Ascending aorta (tissue), 2 donors: ENCODE results near the gene LAYN. TPM values are rescaled to one million over a fixed set of nuclear protein-coding genes. Genes with fewer than 3 reads are reported as not detected.

ENCODE experiments used
- DNase-seq, 2 donors: peaks; one replicate each; pipeline ENCODE4 v3.0.0-alpha.2; 2019; ENCODE audit warnings: low spot score in 2 of 2
- H3K27ac ChIP-seq, 2 donors: fragments of 200-600 bp; sonication (generic); one replicate each; pipeline ENCODE4 v1.5.1; 2016 to 2017; ENCODE audit warnings: mild to moderate bottlenecking in 1 of 2
- H3K27me3 ChIP-seq: fragments of 200-600 bp; sonication (generic); one replicate; pipeline ENCODE4 v1.5.1; 2017
- H3K36me3 ChIP-seq, 2 donors: fragments of 200-600 bp; sonication (generic); one replicate each; pipeline ENCODE4 v1.5.1; 2016
- H3K4me1 ChIP-seq, 2 donors: fragments of 200-600 bp; sonication (generic); one replicate each; pipeline ENCODE4 v1.5.1; 2016 to 2017; ENCODE audit warnings: mild to moderate bottlenecking in 1 of 2
- H3K4me3 ChIP-seq, 2 donors: fragments of 200-600 bp; sonication (generic); one replicate each; pipeline ENCODE4 v1.5.1; 2016 to 2017; ENCODE audit warnings: mild to moderate bottlenecking in 1 of 2
- H3K9me3 ChIP-seq, 2 donors: fragments of 200-600 bp; sonication (generic); one replicate each; pipeline ENCODE4 v1.5.1; 2016
- intact Hi-C: fragments of 100-400 bp; cut with DNase I; formaldehyde crosslinking; loops from one replicate; pipeline ENCODE4 v1.15.1; 2023
- total RNA-seq: library from RNA; depleted of rRNA; stranded (reverse); fragments of >200 nt; gene quantifications from one replicate; pipeline ENCODE4 v1.1.0, GENCODE V29; 2016
- TF ChIP-seq, protein P1 (sequence below), 3 experiments: fragments of 200-600 bp in 2 of 3; fragments of 450-650 bp in 1 of 3; sonication (generic) in 2 of 3; IDR thresholded peaks; one replicate each; pipeline ENCODE4 v1.5.1; 2016 to 2019; ENCODE audit warnings: antibody characterized with exemption in 3 of 3, mild to moderate bottlenecking in 1 of 3, moderate library complexity in 1 of 3

LAYN gene
- total RNA-seq, 1 donor from 2014 or later = 27.2 TPM

DNA sequence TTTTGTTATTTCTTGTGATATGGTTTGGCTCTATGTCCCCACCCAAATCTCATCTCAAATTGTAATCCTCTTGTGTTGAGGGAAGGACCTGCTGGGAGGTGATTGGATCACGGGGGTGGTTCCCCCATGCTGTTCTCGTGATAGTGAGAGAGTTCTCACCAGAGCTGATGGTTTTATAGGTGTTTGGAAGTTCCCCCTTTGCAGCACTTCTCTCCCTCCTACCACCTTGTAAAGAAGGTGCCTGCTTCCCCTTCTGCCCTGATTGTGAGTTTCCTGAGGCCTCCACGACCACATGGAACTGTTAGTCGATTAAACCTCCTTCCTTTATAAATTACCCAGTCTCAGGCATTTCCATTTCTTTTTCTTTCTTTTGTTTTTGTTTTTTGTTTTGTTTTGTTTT is 37.3 kb downstream of the LAYN start:
- Histone ChIP-seq H3K36me3 (no peaks in the 10 kb centered on the region), H3K4me3 (no peak overlapping the region), H3K4me1 (peaks cover 0 to 7% of the 10 kb centered on the region in 2 donors), H3K27me3 (no peaks in the 10 kb centered on the region), H3K9me3 (no peaks in the 10 kb centered on the region), H3K27ac (no peak overlapping the region)
- TF ChIP-seq, protein P1, sequence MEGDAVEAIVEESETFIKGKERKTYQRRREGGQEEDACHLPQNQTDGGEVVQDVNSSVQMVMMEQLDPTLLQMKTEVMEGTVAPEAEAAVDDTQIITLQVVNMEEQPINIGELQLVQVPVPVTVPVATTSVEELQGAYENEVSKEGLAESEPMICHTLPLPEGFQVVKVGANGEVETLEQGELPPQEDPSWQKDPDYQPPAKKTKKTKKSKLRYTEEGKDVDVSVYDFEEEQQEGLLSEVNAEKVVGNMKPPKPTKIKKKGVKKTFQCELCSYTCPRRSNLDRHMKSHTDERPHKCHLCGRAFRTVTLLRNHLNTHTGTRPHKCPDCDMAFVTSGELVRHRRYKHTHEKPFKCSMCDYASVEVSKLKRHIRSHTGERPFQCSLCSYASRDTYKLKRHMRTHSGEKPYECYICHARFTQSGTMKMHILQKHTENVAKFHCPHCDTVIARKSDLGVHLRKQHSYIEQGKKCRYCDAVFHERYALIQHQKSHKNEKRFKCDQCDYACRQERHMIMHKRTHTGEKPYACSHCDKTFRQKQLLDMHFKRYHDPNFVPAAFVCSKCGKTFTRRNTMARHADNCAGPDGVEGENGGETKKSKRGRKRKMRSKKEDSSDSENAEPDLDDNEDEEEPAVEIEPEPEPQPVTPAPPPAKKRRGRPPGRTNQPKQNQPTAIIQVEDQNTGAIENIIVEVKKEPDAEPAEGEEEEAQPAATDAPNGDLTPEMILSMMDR (IDR thresholded peaks at IDR 0.05) = no peak
- intact Hi-C loops = no loop called here
- DNase-seq = no peak

DNA sequence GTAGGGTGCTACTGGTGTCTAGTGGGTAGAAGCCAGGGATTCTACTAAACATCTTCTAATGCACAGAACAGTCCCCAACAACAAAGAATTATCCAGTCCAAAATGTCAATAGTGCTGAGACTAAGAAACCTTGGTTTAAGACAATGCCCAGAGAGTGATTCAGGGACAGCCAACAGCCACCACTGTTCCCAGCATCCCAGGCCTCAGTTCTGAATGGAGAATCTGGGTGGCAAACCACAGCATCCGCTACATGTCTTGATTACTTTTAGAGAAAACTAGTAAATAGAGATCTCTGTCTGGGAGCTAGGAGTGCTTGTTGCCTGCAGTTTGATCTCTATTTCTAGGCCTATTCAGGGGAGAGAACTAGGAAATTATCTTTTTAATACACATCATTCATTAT is 40.8 kb downstream of the LAYN start:
- Histone ChIP-seq H3K36me3 (no peaks in the 10 kb centered on the region), H3K4me3 (no peak overlapping the region), H3K9me3 (no peaks in the 10 kb centered on the region), H3K4me1 (no peaks in the 10 kb centered on the region), H3K27ac (no peak overlapping the region), H3K27me3 (no peaks in the 10 kb centered on the region)
- intact Hi-C loops = no loop called here
- TF ChIP-seq, protein P1 (IDR thresholded peaks at IDR 0.05) = no peak
- no peak for DNase-seq

DNA sequence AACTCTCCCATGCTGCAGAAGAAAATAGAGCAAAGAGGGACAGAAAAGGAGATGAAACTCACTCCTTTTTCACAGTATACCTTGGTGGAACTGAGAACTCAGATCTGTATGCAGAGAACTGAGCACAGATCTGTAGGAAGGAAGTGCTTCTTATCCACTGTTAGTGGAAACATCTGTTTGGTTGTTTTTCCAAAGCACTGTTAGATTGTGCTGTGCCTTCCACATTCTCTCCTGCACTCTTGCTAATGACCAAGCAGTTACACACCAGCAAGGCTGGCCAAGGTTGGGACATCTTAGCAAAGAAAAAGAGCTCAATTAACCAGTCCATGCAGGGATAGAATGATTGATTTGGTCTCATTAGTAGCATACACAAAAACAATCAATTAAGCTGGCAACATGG is 41.6 kb downstream of the LAYN start:
- Histone ChIP-seq H3K4me1 (no peaks in the 10 kb centered on the region), H3K27me3 (no peaks in the 10 kb centered on the region), H3K36me3 (no peaks in the 10 kb centered on the region), H3K4me3 (no peak overlapping the region), H3K27ac (no peak overlapping the region), H3K9me3 (no peaks in the 10 kb centered on the region)
- no peak for DNase-seq
- intact Hi-C loops = no loop called here
- TF ChIP-seq, protein P1 (IDR thresholded peaks at IDR 0.05) = no peak

DNA sequence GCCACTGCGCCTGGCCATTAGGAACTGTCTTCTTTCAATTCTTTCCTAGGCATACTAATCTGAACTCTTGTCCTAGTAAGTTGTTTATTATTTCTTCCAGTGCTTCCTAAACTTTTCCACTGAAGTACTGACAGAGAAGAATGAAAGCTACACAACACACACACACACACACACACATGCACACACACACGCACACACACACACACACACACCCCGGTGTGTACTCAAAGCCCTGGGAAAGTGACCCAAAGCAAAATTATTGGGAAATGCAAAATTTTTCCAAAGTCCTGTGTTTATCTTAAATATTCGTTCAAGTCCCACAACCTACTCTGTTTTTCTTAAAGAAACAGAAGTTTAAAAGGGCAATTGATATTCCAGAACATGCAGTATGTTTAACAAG is 42.4 kb downstream of the LAYN start:
- TF ChIP-seq, protein P1 (IDR thresholded peaks at IDR 0.05) = no peak
- H3K4me1 ChIP-seq = no peaks in the 10 kb centered on the region
- no peaks in the 10 kb centered on the region for H3K27me3 ChIP-seq
- no peaks in the 10 kb centered on the region for H3K36me3 ChIP-seq
- no peak overlapping the region for H3K27ac ChIP-seq
- no peaks in the 10 kb centered on the region for H3K9me3 ChIP-seq
- intact Hi-C loops = no loop called here
- DNase-seq = no peak
- H3K4me3 ChIP-seq = no peak overlapping the region

DNA sequence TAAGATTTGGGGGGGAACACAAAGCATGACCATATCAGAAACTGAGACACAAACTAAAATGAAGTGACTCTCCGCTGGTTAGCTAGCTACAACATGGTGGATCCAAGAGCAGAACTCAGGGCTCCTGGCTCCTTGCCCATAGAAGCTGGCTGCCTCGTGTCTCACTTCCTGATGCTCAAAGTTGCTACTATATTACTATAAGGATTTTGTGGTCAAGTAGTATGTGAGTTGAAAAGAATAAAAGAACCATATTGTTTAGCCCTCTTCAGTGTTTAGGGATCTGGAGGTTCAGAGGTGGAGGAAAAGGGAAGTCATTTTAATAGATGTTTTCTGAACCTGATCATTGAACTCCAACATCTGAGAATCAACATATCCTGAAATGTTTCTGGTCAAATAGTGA is 44.9 kb downstream of the LAYN start:
- H3K27me3 ChIP-seq = no peaks in the 10 kb centered on the region
- H3K9me3 ChIP-seq = no peaks in the 10 kb centered on the region
- H3K4me1 ChIP-seq = no peaks in the 10 kb centered on the region
- intact Hi-C loops = loop anchor here (5.0 kb wide), 1 partner anchor 257 kb away; no protein-coding TSS in a partner anchor
- DNase-seq = no peak
- H3K4me3 ChIP-seq = no peak overlapping the region
- no peak overlapping the region for H3K27ac ChIP-seq
- TF ChIP-seq, protein P1 (IDR thresholded peaks at IDR 0.05) = no peak
- H3K36me3 ChIP-seq = no peaks in the 10 kb centered on the region

DNA sequence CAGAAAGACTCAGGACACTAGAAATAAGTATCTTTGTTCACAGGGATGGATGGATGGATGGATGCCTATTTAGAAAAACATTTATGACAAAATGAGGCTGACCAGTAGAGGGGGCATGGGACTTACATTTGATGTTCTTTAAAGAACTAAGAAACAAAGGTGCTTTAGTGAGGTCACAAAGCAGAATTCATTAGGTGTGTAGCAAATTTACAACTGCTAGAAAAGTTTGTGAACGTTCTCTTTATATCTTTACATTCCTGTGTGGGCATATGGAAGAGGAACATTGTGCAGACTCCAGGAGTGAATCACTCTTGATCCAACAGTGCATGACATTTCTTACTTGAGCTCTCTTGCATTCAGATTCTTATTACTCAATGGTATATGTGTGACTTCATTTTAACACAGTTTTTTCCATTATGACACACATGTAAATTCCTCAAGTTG is 45.9 kb downstream of the LAYN start:
- intact Hi-C loops = loop anchor here (1.0 to 5.0 kb wide), 2 partner anchors 191 to 256 kb away; no protein-coding TSS in a partner anchor
- Histone ChIP-seq H3K9me3 (no peaks in the 10 kb centered on the region), H3K4me1 (no peaks in the 10 kb centered on the region), H3K36me3 (no peaks in the 10 kb centered on the region), H3K27ac (no peak overlapping the region), H3K4me3 (no peak overlapping the region), H3K27me3 (no peaks in the 10 kb centered on the region)
- DNase-seq = no peak
- TF ChIP-seq, protein P1 (IDR thresholded peaks at IDR 0.05) = peak; percentile 37 to 65 (median 50)
